Iris pigment epithelial cell (primary cell): ENCODE data around the gene ANAPC4.
A peak's percentile ranks its signal among the peaks of the same experiment; 100 is the strongest.

Experiments used
- DNase-seq: peaks from one replicate; pipeline ENCODE4 v3.0.0-alpha.2; 2011; ENCODE audit warnings: low read depth

ANAPC4 gene

GRCh38 chr4:25437926-25438325, 60.9 kb downstream of the ANAPC4 start:
- no peak for DNase-seq

GRCh38 chr4:25439918-25440477, 62.9 kb downstream of the ANAPC4 start:
- peak; percentile 74 for DNase-seq

- DNase-seq, result peak; percentile 33
These were observed 63.5 kb downstream of the ANAPC4 start for GRCh38 chr4:25440478-25441030.

GRCh38 chr4:25441519-25442117, 64.6 kb downstream of the ANAPC4 start:
- peak; percentile 73 for DNase-seq

GRCh38 chr4:25442863-25443307, 65.8 kb downstream of the ANAPC4 start:
- DNase-seq, result no peak

GRCh38 chr4:25443851-25444250, 66.8 kb downstream of the ANAPC4 start:
- DNase-seq, result no peak

GRCh38 chr4:25446611-25447010, 69.5 kb downstream of the ANAPC4 start:
- no peak for DNase-seq

- DNase-seq, result peak; percentile 44
These were observed 71.5 kb downstream of the ANAPC4 start for GRCh38 chr4:25448379-25449109.

- peak; percentile 48 for DNase-seq
These were observed 72.2 kb downstream of the ANAPC4 start for GRCh38 chr4:25449270-25449669.

- no peak for DNase-seq
These were observed 72.6 kb downstream of the ANAPC4 start for GRCh38 chr4:25449688-25450087.

GRCh38 chr4:25450491-25450901, 73.4 kb downstream of the ANAPC4 start:
- no peak for DNase-seq

- DNase-seq, result no peak
These were observed 74.6 kb downstream of the ANAPC4 start for GRCh38 chr4:25451676-25452075.

GRCh38 chr4:25452081-25452480, 75.0 kb downstream of the ANAPC4 start:
- no peak for DNase-seq

- DNase-seq, result no peak
These were observed 77.4 kb downstream of the ANAPC4 start for GRCh38 chr4:25454476-25454875.

GRCh38 chr4:25457053-25457715, 80.1 kb downstream of the ANAPC4 start:
- peak; percentile 69 for DNase-seq

GRCh38 chr4:25466966-25467697, 90.1 kb downstream of the ANAPC4 start:
- peak; percentile 65 for DNase-seq

- DNase-seq, result no peak
These were observed 90.8 kb downstream of the ANAPC4 start for GRCh38 chr4:25467843-25468242.
